Embryonic facial prominence (tissue), 1 donor: ENCODE data around the gene ANKRD12.
A peak's percentile ranks its signal among the peaks of the same experiment; 100 is the strongest.
"Not testable (repeated sequence)": the region's sequence is repeated elsewhere in the genome, so short reads cannot be mapped to it uniquely, and the experiment has no call there.

Experiments used
- DNase-seq: peaks from one replicate; pipeline ENCODE4 v3.0.0-alpha.2; 2016; ENCODE audit errors: extremely low spot score

Gene ANKRD12

DNA sequence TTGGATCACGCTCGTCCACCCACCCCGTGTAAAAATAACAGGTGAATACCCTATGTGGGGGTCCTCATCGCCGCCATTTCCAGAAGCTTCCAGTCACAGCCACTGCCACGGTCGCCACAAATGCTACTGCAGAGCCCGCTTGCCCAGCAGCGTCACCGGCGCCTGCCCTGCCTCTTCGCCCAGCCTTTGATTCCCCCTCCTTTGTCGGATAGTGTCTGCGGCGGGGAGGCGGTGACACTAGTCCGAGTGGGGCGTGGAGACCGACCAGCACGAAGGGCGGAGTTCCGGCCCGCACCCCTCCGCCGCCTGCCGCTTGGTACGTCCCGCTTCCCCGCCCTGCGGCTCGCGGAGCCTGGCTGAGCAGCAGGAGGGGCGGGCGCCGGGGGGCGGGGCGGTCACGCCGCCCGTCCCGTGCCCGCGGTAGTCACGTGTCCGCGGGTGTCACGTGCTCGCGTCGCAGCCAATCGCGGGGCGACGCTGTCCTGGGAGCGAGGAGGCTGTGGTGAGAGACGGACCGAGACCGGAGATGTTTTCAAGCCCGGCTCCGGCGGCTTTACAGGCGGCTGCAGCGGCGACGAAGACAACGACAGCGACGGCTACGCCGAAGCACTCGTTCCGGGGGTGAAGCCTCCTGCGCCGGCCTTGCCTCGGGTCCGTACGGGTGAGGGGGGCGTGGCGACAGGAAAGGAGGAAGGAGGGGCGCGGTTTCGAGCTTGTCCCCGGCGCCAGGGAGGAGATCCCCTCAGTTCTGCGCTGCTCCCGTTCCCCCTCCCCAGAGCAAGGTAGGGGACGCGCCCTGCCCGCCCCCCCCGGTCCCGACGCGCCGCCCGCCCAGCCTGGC lies at the start of gene ANKRD12:
Gene ANKRD12, plus strand, starts transcription at position 467 of the 841 bp plus-strand sequence. CDS start 45,652 bp downstream, outside the sequence.
- DNase-seq: peak; percentile 95

DNA sequence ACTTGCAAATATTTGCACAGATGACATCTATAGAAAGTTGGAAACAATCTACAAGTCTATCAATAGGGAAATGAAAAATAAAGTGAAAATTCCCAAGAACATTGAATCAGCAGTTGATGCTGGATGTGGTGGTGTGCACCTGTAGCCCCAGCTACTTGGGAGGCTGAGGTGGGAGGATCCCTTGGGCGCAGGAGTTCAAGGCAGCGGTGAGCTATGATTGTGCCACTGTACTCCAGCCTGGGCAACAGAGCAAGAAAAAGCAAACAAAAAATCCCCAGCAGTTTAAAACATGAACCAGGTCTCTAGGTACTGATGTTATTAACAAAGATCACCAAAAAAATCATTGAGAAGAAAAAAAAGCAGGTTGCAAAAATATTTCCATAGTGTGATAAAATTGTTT lies 49.4 kb upstream of the ANKRD12 start:
- DNase-seq: no peak

DNA sequence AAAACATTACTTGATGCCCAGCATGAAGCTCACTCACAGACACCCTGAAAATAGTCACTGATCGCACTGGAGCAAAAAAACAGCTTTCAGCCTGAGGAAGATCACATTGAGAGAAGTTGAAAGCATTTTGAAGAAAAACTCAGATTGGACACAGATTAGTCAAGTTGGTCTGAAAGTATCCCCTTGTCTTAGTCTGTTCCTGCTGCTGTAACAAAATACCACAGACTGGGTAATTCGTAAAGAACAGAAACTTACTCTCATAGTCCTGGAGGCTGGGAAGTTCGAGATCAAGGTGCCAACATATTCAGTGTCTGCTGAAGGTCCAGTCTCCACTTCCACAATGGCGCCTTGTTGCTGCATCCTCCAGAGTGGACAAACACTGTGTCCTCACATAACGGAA lies 48.3 kb upstream of the ANKRD12 start:
- DNase-seq: no peak

DNA sequence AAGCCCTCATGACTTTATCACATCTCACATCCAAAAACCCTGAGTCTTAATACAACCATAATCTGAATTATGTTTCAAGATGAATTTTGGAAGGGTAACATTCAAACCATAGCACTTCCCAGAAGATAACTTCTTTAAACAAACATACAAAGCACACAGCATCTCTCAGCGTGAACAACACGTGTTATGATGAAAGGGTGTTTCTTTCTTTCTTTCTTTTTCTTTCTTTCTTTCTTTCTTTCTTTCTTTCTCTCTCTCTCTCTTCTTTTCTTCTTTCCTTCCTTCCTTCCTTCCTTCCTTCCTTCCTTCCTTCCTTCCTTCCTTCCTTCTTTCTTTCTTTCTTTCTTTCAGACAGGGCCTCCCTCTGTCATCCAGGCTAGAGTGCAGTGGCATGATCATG lies 47.9 kb upstream of the ANKRD12 start:
- not testable (repeated sequence) for DNase-seq

DNA sequence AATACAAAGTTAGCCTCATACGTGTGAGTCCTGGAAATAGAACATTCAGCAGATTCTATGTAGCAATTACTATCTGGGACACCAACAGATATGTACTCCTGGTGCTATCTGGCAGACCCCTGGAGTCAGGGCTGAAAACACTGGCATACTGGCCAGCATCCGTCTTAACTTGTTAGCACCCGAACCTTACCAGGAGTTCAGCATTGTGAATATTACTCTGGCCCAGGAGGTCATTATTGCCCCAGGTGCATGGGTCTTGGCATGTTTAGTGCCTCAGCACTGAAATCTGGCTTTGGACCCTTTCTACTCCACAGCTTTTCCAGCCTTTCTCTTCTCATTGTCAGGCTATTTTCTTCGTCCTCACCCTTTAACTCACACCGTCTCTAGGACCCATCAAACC lies 46.0 kb upstream of the ANKRD12 start:
- no peak for DNase-seq

DNA sequence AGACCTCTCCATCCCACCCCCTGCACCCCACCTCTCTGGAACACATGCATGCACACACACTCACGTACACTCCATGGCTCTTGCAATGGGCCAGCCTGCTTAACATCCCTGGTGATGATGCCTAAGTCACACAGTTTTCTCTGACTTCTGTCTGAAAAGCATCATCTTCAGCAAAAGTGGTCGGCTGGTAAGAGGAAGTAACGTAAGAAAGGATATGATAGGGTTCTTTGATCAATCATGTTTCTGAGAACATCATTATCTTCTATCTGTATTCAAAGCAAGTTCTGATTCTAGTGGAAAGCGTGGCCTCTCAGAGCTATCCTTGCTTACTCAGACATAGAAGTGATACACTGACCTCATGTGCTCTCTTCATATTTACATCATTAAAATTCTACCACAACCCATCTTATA lies 45.5 kb upstream of the ANKRD12 start:
- no peak for DNase-seq

DNA sequence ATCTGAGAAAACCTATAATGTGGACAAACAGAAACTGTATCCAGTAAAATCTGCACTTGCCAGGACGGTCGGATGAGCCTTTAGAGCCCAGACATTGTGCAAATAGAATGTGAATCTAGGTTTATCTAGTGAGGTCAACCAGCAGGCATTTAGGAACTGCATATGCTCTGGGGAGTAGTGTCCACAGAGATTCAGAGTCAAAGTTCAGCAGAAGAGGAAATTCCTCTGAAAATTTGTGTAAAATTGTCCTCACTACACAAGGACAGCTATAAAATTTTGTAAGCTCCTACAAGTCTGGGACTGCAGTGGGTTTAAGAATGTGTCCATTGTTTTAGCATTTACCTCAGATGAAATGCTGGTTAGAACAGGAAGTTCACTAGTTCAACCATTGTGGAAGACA lies 43.9 kb upstream of the ANKRD12 start:
- DNase-seq: no peak

DNA sequence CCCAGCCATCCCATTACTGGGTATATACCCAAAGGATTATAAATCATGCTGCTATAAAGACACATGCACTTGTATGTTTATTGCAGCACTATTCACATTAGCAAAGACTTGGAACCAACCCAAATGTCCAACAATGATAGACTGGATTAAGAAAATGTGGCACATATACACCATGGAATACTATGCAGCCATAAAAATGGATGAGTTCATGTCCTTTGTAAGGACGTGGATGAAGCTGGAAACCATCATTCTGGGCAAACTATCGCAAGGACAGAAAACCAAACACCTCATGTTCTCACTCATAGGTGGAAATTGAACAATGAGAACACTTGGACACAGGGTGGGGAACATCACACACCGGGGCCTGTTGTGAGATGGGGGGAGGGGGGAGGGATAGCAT lies 43.5 kb upstream of the ANKRD12 start:
- not testable (repeated sequence) for DNase-seq

DNA sequence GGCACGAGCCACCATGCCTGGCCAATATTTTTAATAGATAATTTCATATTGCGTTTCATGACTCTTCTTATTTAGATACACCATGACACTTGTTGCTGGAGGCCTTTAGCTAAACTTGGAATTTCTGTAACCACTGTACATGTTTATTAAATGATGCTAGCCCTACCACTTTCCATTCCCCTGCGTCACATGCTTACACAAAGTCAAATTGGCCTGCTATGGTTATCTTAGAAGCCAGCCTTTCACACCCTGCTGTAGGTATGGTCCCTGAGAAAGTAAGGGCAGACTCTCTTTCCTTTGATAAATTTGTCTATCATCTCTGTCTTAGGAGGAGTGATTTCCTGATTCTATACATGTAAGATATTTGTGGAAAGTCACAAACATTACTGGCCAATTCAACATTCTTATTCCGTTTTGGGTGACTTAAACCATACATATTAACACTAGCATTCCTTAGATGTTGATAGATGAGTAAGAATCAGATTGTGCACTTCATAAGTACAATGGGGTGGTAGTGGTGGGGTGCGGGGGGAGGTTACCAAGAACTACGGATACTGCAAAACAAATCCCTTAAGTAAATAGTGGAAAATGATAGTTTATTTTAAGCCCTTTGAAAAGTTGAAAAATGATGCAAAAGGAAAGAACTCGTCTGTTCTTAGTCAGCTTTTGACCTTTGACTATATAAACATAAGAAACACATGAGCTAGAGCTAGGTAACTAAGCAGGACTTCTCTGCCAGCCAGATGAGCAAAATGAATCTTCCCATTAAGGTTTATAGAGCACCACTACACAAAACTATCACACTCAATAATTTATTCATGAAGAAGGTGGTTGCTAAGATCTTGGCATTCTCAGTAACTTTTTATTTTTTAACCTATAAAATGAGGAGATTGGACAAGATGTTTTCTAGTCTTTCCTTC lies 42.0 kb upstream of the ANKRD12 start:
- no peak for DNase-seq

DNA sequence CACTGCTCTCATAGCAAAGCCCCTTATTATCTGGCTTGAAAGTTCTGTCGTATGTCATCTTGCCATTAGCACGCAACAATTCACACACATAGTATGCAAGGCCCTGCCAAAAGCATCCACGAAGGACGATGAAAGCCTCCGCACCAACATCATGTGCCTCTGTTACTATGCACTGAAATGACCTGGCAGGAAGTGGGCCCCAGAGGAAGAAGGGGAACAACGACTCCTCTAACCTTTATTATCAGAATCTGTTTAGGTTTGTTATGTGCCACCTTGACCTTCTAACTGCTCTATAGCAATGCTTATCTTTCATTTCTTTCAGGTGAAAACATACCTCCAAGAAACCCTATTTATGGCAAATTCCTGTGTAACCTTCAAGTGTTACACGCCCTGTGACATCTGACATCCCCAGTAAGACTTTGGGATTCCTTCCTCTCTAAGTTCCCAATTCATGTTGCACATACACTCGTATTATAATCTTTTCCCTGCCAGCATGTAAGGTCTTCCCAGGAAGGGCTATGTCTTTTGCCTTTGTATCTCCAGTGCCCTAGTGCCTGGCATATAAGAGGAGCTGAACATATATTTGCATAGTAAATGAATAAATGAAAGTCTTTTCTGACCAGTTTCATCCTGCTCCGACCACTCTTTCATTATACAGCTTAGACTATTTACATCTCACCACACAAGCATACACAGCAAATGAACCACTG lies 41.1 kb upstream of the ANKRD12 start:
- no peak for DNase-seq

DNA sequence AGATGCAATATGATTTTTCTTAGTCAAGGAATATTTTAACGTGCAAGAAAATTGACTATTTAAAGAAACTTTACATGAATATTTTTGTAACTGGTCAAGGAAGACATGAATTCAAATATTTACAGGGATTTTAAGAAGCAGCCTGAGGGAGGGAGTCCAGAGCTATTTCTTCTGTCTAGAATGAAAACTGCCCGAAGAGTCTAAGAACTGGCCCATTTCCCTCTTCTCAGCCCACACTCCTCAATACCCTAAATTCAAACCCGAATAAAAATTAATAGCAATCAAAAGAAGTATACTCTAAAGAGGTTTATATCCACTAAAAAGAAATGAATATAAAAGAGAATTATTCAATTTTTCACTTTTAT lies 40.6 kb upstream of the ANKRD12 start:
- no peak for DNase-seq

DNA sequence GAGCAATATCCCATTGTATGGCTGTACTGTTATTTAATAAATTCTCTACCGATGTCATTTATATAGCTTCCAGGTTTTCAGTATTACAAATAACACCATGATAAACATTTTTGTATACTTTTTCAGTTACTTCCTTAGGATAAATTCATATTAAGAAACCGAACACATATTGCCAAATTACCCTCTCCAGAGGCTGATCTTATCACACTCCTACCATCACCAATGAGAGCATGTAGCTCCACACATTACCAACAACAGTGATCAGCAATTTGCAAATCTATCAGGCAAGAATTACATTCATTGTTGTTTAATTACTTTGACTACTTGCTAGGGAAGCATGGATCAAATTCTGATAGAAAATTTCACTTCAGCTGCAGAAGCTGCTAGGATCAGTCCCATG lies 39.9 kb upstream of the ANKRD12 start:
- no peak for DNase-seq

DNA sequence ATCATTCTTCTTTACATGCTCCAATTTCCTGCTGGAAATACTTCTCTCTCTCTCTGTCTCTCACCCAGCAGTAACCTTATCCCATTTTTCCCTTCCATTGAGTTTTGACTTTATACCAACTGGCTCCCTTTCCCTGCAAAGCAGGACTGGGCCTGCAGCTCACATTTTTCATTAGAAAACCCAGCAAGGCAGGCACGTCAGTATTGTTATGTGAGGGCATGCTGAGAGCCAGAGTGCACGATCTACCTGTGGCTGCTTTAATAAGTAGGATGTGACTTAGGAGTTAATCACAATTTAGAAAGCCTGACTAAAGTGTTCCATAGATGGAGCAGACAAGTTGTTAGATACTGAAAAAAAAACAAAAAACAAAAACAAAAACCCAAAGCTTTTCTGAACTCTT lies 39.2 kb upstream of the ANKRD12 start:
- DNase-seq: no peak

DNA sequence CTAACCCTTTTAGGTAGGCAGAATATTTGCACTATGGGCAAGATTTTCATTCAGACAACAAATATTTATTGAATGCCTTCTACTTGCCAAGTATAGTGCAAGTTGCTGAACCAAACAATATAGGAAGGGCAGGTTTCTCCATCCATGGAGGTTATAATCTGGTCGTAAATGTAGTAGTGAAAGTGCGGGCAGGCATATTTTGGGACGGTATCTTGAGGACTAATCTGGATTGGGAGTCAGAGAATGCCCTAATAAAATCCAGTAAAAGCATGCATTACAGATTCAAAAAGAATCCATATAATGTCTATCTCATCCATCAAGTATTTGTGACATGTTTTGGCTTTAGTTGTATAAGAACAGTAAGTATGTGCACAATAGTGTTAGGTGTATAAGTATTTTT lies 35.8 kb upstream of the ANKRD12 start:
- DNase-seq: no peak

DNA sequence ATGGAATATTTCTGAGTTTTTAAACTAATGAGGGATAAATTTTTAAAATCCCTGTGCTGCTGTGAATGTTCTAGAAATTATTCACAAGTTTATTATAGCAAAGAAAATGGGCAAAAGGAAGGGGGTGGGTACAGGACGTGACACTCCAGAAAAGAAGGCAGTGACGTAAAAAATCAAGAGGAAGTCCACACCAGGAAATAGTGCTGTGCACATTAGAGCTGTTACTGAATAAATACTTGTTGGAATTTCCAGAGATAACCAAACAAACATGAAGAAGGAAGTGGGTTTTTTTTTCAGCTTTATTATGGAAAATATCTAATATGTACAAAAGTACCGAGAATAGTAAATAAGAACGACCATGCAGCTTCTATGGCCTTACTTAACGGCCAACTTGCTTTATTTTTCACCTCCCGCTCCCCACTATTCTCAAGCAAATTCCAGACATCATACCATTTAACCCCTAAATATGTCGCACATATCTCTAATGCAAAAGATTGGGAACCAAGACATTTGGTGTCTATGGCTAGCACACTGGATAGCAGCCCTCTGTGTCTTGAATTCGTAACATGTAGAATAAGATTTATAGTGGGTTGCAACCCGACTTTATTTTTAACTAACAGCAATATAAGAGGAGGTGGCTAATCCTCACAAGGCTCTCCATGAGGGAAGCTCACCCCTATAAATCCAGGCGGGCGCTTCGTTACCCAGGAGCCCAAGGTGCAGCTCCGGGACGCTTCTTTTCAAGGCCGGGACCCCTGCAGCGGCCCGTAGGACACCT lies 34.7 kb upstream of the ANKRD12 start:
- no peak for DNase-seq

DNA sequence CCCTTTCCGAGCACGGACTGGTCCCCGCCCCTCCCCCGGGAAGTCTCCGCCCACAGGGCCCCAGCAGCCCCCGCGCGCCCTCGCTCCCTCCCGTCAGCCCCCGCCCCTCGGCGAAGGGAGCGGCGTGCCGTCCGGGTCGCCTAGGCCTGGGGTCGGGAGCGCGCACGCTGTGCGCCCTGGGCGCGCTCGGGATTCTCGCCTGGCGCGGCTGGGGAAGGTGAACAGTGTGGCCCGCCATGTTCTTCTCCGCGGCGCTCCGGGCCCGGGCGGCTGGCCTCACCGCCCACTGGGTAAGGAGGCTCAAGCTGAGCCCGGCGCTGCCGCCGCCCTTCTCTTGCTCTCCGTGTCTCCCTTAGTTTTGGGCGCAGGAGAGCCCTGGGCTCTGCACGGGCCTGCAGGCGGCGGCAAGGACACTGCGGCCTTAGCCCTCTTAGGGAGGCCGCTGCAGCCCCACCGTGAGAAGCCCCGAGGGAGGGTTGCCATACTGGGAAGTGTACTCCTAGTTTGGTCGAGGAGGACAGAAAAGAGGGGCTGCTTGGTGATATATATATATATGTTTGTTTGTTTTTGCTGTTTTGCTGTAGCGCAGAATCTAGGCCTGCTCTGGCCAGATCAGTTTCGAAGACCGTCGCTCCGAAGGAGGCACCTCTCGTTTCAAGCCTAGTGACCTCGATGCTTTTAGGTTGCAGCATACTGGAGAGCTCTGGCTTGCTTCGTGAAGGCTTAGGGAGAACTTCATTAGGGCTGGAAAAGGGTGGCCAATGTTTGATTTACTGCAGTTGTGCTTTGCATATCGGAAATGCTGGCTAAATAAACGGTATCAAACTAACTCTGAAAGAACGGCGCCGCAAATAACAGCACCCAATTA lies 33.8 kb upstream of the ANKRD12 start, which contains the start of gene NDUFV2:
Gene NDUFV2, plus strand, starts transcription at position 192 of the 868 bp plus-strand sequence. Its CDS starts 45 bp downstream, at position 237.
- peak; percentile 85 for DNase-seq

DNA sequence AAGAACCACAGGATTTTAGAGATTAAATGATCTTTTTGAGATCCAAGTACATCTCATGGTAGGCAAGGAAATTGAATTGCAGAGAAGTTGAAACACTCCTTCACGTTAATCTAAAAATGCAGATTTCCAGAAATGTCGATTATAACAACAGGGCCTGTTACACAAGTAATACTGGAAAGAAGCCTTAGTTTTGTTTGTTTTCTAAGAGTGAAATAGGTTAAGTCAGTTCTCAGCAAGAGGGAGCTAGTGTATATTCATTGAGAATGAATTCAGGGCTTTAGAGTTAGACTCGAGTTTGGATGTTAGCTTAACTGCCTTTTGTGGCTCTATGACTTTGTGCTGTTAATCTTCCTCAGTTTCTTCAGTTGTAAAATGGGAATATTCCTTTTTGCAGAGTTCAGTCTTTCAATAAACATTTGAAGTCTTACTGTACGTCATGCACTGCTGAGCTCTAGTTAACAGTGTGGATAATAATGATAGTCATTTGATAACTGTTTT lies 33.2 kb upstream of the ANKRD12 start:
- no peak for DNase-seq

DNA sequence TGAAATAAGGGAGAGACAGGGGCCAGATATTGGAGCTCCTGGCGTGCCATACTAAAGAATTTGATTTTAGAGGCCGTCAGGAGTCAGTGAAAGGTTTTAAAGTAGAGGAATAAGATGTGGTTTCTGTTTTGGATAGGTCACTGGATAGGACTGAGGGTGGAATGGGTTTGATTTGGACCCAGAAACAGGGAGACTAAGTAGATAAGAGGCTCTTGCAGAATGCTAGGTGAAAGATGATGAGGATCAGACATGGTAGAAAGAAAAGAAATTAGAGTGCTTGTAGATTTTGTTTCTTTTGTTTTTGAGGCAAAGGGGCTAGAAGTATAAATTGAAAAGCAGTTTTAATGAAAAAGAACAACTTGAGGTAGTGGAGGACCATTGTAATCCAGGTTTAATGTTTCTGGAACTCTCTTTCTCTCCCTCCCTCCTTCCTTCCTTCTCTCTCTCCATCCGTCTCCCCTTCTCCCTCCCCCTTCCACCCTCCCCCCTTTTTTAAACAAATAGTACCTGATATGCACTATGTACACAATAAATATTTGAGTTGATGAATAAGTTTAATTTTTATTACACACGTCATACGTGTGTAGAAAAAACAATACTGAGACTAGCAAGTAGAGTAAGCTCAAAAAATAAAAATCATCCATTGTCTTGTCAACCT lies 32.2 kb upstream of the ANKRD12 start:
- no peak for DNase-seq

DNA sequence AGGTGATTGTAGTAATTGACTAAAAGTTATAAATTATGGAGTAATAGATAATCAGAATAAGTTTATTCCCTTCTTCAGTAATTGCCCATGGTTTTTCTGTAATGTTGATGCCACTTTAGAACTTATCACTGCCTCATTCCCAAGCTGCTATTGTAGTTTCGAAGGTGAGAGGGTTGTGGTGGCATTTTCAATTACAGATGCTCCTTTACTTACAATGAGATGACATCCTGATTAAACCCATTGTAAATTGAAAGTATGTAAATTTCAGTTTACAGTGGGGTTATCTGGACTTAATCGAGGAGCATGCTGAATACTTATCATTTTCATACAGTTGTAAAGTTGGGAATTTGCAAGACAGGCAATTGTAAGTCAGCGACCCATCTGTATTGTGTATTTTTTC lies 31.2 kb upstream of the ANKRD12 start:
- DNase-seq: no peak

DNA sequence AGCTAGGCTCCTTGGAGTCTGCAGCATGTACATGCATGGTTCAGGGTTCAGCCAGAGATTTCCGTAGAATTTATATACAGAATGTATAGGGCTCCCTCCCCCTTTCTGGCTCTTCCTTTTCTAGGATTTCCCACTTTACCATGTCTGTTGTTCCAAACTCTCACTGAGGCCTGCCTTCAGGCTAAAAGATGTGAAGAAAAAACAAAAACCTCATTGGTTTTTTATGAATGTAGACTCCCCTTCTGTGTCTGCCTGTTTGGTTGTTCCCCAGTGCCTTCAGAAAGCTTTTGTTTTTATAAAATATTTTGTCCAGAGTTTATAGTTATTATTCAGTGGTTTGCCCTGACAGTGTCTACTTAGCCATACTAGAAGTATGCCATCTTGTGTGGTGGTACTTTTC lies 30.5 kb upstream of the ANKRD12 start:
- DNase-seq: no peak
